ENCODE results near the gene TKT.
A peak's percentile ranks its signal among the peaks of the same experiment; 100 is the strongest.

TKT gene

DNA sequence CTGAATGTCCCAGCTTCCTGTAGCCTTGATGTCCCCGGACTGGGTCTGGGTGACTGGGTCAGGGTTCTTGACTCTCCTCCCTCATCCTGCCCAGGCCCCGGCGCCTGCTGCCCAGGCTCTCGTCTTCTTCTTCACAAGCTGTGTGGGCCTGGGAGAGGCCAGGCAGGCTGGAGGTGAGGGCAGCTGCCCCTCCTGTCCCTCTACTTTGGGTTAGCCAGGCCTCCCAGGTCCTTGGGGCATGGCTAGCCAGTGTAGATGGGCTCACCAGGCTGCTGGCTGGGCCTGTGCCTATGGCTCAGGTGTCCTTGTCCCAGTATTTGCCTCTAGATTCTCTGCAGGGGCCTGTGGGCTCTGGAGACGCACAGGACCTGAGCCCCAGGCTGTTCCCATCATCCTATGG is 31.8 kb downstream of the TKT start:
- DNase-seq = no peak

DNA sequence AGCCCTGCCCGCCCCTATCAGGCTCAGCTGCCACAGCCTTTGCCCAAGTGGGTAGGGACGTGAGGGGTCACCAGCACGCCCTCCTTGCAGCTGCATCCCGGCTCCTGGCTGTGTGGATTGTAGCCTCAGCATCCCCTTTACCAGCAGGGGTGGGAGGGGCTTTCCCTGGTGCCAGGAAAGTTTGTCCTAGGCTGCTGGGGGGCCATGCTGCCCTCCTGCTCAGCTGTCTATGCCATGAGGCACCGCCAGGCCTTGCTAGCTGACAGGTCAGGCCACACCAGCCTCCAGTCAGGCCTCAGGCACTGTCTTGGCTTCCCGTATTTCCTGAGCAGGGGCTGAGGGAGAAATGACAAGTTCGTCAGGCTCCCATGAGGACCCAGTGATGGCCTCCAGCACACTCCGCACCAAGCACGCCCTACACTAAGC is 32.3 kb downstream of the TKT start:
- no peak for DNase-seq

DNA sequence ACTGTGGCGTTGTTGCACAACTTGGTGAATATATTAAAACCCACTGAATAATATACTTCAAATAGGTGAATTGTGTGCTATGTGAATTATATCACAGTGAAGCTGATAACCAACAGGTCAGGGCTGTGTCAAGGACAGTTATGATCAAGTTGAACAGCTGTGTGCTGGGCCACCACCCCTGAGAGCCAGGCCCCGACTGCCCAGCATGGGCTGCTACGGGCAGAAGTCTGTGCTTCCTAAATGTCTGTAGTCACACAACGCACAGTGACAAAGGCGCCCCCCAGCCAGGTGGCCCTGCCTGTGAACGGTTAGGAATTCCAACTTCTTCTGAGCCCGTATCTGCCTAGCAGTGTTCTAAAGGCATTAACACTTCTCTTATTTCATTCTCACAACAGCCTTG is 32.8 kb downstream of the TKT start:
- no peak for DNase-seq

DNA sequence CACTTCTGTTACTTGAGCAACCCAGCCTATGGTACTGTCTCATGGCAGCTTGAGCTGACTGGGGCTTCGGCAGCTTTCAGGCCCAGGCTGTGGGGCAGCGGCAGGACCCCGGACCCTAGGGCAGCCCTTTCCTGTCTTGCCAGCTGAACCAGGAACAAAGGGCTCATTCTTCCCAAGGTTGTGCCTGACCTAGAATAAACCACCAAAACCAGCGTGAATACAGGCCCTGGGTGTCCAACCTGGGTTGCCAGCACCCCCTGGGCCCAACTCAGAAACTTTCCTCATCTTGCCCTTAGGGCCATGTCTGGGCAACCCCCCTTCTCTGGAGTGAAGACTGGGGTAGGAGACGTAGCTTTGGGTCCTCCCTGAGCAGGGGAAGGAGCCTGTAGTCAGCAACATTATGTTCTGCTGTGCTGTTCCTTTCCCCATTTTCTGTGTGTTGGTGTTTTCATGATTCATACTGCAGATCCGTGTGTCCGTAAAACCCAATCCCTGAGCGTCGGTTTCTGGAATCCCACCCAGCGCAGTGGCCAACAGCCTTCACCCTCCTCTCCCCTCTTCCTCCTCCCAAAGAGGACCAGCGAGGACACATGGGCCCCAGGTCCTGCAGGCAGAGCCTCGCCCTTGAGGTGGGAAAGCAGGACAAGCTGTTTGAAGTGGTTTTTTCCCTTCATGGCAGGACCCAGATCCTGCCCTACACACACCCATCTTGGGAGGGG is 33.5 kb downstream of the TKT start:
- DNase-seq = no peak

DNA sequence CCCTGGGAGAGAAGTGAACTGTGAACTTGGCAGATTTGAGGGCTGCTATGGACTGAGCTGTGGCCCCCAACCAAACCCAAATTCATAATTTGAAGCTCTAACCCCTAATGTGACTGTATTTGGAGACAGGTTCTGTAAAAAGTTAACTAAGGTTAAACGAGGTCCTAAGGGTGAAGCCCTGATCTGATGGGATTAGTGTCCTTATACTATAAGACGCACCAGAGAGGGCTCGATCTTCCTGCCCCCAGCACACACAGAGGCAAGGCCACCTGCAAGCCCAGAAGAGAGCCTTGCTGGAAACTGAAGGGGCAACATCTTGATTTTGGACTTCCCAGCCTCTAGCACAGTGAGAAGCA is 34.0 kb downstream of the TKT start:
- no peak for DNase-seq

DNA sequence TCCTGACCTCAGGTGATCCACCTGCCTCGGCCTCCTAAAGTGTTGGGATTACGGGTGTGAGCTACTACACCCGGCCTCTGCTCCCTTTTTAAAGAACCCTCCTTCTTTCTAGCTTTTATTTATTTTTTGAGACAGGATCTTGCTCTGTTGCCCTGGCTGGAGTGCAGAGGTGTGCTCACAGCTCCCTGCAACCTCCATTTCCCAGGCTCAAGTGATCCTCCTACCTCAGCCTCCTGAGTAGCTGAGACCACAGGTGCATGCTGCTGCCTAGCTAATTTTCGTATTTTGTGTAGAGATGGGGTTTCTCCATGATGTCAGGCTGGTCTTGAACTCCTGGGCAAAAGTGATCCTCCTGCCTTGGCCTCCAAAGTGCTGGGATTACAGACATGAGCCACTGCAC is 34.5 kb downstream of the TKT start:
- DNase-seq = no peak

DNA sequence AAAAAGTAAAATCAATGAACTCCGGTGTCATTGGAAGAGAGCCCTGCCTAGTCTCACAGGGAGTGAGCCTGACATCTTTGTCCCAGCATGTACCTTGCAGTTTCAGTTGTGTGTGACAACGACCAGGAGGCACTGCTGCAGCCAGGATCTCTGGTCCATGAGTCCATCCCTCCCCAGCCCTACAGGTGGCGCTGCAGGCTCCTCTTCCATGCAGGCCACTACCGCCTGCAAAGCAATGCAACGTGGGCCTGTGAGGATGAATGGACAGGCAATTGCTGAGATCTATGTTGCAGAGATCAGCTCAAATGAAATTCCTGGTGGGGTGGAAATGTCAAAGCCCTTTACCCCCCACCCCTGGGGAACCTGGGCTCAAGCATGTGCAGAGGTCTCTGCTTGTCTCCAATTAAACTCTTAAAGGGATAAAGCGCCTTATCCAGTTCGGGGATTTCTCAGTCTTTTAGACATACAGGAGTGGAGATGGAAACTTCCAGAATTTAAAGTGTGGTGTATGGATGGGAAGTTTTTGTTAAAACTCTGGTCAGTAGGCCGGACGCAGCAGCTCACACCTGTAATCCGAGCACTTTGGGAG is 35.8 kb downstream of the TKT start:
- DNase-seq = peak; percentile 90

DNA sequence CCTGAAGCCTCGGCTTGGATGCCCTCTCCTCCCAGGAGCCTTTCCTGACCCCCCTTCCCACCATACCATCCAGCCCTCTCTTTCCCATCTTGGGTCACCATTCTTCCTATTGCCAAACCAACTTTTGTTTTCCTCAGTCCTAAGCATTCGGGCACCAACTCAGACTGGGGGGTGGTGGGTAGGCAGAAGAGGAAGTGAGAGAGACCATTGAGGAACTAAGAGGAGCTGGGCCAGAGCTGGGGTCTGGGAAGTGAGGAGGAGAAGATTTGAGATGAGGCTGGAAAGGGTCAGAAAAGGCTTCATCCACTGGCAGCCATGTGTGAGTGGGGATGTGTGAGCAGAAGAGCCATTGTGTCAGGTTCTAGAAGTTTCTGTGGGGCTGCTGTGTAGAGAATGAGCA is 37.7 kb downstream of the TKT start:
- no peak for DNase-seq

DNA sequence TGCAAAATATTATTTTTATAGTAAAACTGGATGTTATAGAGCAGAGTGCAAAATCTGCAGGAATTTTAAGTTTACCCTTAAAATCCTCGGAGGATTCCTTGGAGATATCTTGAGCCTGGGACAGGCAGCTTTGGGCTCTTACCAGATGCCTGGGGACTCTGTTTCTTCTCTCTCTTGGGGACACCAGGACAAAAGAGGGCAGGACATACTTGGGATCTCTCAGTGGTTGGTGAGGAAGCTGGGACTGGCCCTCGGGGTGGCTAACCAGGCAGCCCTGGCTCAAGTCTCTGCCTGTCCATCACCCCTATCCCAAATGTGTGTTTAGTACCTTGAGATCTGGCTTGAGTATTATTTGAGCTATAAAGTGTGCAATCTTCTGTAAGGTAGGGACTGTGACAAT is 38.6 kb downstream of the TKT start:
- DNase-seq = no peak

DNA sequence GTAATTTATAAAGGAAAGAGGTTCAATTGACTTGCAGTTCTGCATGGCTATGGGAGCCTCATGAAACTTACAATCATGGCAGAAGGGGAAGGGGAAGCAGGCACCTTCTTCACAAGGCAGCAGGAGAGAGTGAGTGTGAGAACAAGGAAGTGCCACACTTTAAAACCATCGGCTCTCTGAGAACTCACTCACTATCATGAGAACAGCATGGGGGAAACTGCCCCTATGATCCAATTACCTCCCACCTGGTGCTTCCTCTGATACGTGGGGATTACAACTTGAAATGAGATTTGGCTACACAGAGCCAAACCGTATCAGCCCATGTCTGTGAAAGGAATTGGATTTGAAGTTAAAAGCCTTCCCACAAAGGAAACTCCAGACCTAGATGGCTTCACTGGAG is 39.1 kb downstream of the TKT start:
- DNase-seq = no peak

DNA sequence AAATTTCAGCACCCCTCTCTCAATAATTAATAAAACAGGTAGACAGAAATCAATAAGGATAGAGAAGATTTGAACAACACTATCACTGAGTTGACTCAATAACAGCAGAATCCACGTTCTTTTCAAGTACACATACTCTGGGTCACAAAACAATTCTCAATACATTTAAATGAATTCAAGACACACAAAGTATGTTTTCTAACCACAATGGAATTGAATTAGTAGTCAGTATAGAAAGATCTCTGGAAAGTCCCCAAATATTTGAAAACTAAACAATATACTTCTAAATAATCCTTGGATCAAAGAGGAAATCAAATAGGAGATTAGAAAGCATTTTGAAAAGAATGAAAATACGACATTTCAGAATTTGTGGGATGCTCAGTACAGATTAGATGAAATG is 40.0 kb downstream of the TKT start:
- DNase-seq = no peak

DNA sequence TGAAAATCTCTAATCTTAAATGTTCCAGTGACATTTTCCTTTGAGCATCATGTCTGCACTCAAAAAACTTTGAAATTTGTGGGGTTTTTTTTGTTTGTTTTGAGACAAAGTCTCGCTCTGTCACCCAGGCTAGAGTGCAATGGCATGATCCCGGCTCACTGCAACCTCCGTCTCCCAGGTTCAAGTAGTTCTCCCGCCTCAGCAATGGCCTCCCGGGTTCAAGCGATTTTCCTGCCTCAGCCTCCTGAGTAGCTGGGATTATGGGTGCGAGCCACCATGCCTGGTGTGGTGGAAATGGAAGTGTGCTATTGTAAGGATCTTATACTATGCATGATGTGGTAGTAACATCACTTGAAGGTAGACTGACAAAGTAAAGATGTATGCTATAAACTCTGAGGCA is 42.5 kb downstream of the TKT start:
- no peak for DNase-seq

DNA sequence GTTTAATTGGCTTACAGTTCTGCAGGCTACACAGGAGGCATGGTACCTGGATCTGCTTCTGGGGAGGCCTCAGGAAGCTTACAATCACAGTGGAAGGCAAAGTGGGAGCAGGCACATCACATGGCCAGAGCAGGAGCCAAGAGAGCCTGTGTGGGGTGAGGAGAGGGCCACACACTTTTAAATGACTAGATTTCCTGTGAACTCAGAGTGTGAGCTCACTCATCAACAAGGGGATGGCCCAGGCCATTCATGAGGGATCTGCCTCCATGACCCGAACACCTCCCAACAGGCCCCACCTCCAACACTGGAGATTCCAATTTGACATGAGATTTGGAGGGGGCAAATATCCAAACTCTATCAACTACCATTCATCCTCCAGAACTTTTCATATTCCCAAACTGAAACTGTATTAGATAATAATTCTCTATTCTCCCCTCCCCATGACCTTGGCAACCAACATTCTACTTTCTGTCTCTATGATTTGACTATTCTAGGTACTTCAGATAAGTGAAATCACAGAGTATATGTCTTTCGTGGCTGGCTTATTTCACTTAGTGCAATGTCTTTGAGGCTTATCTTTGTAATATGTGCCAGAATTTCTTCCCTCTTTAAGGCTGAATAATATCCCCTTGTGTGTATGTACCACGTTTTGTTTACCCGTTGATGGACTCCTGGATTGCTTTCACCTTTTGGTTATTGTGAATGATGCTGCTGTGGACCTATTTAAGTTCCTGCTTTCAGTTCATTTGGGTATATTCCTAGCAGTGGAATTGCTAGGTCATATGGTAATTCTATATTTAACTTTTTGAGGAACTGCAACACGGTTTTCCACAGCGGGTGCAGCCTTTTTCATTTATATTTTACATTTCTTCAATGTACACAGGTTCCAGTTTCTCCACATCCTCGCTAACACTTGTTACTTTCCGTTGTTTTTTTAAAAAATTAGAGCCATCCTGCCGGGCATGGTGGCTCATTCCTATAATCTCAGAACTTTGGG is 43.8 kb downstream of the TKT start:
- no peak for DNase-seq

DNA sequence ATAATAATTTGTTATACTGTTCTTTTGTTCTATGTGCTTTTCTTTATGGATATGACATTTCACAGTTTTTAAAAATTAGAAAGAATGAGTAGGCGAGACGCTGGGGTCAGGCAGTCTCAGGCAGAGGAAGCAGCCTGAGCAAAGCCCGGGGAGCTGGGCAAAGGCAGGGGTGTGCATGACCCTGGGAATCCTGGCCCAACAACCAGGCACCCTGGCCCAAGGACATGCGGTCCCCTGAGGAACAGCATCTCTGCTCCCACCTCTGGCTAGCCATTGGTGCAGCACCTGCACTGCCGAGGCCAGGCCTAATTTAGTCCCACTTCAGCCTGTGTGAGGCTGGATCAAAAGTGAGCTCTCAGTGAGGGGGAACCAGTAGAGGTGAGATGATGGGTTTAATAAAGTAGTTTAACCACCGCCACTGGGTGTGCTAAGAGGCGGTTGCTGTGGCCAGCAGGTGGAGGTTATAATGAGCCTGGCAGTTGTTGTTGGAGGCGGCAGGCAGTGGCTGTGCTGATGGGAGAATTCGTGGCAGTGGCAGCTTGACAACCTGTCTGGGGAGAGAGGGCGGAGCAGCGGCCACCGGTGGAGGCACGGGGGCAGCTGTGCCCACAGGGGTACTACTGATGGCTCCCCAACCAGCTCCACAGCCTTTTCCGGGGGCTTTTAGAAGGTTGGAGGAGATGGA is 53.3 kb downstream of the TKT start:
- no peak for DNase-seq

DNA sequence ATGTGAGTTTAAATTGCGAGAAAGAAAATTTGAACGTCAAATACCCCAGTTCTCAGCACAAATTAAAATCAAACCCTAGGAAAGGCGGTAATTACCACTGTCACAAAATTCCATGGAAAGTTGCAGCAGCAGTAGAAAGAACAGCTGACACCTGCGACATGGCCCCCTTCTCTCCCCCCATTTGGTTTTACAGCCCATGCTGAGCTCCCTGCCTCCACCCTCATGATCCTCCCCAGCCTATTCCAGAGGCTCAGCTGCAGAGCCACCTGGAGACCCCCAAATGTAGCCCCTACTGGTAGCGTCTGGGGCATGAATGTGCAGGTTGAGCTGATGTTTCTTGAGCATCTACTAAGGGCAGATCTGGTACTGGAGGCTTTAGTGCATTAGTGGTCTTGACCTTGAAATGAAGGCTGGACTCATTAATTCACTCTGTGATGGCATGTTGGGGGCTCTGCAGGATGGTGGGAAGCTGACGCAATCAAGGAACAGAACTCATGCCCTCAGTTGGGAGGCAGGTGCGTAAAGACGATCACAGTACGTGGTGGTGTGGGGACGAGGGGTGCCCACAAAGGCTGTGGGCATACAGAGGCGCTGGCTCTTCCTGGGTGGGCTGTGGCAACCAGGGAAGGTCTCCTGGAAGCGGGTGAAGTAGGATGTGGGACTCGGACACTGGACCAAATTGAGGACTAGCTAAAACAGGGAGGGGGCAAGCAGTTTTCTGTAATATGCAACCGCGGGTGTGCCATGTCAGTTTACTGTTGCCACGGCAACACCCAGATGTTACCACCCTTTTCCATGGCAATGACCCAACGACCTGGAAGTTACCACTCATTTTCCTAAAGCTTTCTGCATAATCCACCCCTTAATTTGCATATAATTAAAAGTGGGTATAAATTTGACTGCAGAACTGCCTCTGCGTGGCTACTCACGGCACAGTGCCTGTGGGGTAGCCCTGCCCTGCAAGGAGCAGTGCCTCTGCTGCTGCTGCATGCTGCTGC is 55.0 kb downstream of the TKT start:
- no peak for DNase-seq

DNA sequence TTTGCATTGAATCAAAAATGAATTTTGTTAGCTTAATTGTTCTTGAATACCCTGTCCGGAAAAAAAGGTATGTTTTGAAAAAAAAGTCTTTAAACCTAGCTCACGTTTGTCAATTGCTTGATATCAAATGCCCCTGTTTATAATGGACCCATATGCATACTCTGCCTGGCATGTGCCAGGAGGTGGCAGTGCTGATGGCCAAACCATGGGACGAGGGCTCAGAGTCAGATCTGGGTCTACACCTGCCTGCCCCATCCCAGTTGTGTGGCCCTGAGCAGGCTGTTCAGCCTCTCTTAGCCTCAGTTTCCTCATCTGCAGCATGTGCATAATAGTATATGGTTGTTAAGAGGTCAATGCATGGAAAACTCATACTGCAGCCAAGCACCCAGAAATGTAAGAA is 56.0 kb downstream of the TKT start:
- DNase-seq = peak; percentile 35

DNA sequence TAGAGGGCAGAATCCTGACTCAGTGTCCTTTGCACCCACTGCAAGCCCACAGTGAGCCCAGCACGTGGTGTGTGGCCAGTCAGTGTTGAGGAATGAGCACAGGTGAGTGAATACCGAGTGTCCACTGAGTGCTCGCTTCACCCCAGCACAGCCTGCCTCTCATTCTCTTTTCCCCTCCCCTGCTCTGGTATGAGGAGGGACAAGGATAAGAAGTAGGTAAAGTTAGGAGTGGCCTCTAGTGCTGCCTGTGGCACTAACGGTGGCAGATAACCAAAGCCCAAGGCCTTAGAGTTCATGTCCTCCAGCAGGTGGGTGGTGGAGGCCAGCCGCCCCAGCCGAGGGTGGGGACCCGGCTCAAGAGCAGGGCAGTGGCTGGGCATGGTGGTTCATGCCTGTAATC is 56.8 kb downstream of the TKT start:
- DNase-seq = no peak

DNA sequence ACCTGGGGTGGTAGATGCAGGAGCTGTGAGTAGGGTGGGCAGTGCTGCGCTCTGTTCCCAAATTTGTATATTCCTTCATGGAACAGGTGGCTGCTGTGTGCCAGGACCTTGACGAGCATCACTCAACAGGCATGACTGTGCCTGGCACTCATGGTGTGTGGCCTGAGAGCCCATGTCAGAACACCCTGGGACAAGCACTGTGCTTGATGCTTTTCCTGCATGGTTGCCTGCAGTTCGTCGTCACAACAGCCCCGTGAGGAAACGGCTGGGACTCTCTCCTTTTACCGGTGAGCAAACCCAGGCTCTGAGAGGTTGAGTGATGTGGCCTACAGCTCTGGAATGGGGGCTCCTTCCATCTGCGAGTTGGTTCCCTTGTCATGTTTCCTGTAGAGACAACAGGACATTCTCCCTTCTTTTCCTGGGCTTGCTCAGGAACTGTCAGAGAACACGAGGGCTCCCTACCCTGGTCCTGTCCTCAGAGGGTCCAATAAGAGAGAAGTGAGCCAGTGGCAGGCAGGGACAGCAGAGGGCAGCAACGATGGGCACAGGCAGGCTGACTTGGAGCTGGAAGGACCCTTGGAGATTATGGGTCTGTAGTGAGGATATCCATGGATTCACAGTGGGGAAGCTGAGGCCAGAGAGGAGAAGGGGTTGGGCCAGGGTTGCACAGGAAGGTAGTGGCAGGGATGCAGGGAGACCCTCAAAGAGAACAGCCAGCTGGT is 57.4 kb downstream of the TKT start:
- no peak for DNase-seq

DNA sequence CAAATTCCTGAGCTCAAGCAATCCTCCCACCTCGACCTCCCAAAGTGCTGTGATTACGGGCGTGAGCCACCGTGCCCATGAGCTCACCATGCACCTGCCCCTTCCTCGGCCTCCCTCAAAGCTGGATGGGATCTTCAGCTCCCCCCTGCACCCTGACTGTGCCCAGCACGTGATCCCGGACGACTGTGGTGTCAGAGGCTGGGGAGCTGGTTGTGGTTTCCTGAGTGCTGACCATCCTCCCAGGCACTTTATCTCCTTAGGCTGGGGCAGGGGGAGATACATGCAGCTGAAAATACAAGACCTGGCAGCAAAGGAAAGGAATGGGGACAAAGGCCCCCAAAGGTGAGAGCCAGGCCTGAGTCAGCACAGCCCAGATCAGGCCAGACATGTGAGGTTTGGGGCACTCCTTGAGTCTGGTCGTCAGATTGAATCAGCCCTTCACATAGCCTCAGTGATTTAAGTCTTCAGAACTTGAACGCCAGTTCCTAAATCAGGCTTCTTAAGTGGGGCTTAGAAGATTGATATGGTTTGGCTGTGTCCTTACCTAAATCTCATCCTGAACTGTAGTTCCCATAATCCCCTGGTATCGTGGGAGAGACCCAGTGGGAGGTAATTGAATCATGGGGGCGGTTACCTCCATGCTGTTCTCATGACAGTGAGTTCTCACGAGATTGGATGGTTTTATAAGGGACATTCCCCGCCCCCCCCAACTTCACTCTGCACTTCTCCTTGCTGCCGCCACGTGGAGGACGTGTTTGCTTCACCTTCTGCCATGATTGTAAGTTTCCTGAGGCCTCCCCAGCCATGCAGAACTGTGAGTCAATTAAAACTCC is 59.0 kb downstream of the TKT start:
- peak; percentile 77 for DNase-seq

All from RPMI8226 (cell line).